GM18868 (cell line): ENCODE data around the gene DLG5.
A peak's percentile ranks its signal among the peaks of the same experiment; 100 is the strongest.
"Not testable (repeated sequence)": the region's sequence is repeated elsewhere in the genome, so short reads cannot be mapped to it uniquely, and the experiment has no call there.

ENCODE experiments used
- ATAC-seq: cut with Tn5 transposase; IDR thresholded peaks from one replicate; pipeline ENCODE4 v1.9.1; 2021; ENCODE audit warnings: mild to moderate bottlenecking, moderate library complexity; ENCODE audit not compliant: unreplicated experiment

DLG5 gene

DNA sequence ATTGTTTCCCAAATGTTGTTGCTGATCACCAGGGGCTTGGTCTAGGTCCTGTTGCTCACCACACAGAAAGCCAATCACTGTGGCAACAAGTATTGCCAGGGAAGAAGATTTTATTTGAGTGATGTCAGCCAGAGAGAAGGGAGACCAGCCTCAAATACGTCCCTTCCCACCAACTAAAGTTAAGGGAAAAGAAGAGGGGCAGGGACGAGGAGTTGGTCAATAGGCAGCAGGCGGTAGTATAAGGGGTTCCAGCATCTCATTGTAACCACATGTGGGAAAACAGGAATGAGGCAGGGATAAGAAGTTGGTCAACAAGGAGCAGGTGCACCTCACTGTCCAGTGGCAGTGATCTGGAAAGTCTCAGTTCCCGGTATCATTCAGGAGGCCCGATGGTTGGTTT, 150.1 kb downstream of the DLG5 start:
- ATAC-seq = no peak

DNA sequence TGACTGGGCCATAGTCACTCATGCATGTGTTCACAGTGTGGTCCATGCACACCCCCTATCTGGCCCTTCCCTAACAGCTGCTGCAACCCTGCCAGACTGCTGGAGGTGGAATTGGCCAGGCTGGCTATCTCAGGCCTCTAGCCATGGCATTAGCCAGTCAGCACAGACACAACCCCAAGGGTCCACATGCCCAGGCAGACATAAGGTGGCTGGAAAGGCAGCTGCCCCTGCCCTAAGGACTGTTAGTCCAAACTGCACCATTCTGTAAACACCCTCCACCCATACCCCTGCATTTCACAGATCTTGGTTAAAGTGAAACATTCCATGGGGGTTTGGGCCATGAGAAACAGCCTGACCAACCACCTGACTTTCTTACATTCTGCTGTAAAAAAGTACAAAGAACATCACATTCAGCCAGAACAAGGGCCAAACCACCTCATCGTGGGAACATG, 151.6 kb downstream of the DLG5 start:
- no peak for ATAC-seq

DNA sequence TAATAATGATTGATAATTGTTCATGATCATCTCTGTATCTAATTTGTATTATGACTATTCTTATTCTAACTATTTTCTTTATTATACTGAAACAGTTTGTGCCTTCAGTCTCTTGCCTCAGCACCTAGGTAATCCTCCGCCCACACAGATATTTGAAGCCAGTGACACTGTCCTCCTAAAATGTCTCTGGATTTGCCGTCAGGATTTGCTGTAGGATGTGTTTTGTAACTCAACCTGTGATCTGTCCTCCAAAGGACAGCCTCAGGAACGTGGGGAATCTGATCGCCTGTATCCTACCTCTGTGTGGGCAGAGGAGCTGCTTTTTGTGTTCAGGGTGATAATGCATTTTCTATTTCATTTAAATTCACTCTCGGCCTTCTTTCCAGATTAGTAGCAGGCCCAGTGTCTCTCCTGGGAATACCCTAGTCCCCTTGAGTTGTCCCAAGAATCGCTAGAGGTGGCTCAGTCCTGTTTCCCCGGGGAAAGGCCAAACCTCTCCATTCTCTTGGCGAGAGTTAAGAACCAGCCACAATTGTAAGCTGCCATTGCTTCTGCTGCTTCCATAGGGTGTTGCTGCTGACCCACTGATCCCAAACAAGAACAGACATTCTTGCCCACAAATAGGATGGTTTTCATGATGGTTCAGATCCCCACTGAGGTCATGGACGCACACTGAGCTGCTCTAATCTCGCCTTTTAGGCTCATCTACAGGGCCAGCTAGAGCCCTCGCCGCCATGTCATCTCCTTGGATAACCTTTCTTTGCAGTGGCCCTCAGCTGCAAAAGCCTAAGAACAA, 152.7 kb downstream of the DLG5 start:
- no peak for ATAC-seq

DNA sequence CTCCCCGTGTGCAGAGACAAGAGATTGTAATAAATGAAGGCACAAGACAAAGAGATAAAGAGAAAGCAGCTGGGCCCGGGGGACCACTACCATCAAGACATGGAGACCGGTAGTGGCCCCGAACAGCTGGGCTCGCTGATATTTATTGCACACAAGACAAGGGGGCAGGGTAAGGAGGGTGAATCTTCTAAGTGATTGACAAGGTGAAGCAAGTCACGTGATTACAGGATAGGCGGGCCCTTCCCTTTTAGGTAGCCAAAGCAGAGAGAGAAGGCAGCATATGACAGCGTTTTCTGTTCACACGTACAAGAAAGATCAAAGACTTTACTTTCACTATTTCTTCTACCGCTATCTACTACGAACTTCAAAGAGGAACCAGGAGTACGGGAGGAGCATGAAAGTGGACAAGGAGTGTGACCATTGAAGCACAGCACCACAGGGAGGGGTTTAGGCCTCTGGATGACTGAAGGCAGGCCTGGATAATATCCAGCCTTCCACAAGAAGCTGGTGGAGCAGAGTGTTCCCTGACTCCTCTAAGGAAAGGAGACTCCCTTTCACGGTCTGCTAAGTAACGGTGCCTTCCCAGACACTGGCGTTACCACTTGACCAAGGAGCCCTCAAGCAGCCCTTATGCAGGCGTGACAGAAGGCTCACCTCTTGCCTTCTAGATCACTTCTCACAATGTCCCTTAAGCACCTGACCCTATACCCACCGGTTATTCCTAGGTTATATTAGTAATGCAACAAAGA, 153.5 kb downstream of the DLG5 start:
- ATAC-seq = not testable (repeated sequence)

DNA sequence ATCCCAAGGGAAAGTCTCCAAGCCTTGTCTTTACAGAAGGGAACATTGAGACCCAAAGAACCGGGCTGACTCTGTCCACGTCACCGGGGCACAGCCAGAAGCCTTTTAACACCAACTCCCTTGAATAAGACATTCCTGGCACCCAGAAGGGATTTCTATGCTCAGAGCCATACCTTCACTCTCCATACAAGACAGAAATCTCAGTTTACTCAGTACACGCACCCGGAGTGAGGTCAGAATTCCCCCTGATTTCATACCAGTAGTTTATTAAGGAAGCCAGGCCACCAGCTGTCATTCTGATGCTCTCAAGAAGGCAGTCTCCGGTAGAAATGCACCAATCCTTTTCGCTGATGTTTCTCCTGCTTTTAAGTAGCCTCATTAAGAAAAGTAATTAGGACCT, 154.7 kb downstream of the DLG5 start:
- no peak for ATAC-seq

DNA sequence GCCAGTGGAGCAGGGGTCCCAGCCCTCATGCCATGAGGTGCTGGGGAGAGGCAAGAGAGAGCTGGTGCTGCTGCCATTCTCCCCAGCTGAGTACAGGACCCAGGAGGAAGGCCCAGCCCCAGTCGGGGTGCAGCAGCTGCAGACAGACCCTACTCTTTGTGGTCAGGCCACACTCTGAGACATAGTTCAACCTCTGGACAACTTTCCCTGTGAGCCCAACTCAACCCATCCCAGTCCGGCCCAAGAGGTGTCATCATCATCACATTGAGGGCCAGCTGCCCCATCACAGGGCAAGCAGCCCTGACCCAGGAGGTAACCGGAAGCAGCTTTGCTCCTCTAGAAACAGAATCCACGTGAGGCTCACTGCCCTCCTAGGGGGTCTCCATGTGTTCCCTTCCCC, 155.1 kb downstream of the DLG5 start:
- no peak for ATAC-seq

DNA sequence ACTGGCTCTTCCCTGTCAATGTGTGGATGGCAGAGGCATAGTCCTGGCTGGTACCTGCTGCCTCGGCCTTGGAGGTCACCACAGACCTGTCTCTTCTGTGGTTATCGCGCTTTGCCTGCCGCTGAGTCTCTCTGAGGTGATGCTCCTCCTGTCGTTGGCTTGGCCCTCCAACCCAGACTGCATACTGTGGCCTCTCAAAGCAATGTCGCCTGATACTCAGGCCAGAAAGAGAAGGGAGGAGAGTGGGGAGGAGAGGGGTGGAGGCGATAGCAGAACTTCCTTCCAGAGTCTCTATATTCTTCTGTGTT, 155.7 kb downstream of the DLG5 start:
- no peak for ATAC-seq

DNA sequence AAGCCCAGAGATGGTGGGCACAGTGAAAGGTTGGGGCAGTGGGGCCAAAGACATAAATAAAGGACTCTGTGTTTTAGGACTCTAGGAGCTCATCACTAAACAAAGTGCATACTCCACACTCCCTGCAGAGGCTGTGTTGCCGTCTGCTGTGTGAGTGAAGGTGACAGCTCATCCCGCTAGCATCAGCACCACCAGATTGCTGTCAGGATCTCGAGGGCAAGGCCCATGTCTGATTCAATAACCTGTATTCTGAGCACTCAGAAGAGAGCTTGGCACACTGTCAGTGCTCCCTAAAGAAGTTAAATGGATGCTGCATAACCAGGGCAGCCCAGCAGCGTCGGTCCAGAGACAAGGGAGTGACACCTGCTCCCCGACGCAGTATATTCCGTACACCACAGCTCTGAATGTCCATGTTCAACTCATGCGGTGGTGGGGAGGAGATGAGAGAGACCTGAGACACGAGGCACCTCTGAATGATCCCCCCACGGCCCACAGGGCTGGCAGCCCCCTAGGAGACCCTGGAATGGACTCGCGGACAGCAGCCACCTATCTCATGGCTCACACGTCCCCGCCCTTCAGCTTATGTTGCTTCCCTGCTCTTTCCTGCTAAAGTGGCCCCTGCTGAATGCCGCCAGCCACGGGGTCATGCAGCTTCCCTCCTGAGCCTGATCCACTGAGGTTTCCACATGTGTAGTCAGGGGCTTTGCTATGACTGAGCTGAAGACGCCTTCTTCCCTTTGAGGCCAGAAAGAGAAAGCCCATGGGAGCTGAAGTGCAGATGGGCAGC, 156.3 kb downstream of the DLG5 start:
- no peak for ATAC-seq

DNA sequence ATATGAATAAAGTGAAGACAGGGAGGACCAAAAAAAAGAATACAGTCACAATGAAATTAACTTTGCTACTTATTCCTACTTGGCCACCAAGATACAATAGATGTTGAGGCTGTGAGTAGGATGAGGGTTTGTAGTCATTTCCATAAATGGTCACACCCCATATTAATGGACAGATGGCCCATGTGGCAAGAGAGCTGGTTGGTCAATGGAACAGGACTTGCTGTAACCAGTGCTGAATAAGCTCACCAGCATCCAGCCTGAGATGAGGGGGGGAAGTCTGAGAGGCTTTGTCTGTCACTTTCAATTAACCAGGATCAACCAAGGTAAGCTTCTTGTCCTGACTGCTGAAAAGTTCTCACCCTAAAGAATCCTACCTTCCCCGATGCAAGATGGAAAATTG, 158.5 kb downstream of the DLG5 start:
- ATAC-seq = no peak

DNA sequence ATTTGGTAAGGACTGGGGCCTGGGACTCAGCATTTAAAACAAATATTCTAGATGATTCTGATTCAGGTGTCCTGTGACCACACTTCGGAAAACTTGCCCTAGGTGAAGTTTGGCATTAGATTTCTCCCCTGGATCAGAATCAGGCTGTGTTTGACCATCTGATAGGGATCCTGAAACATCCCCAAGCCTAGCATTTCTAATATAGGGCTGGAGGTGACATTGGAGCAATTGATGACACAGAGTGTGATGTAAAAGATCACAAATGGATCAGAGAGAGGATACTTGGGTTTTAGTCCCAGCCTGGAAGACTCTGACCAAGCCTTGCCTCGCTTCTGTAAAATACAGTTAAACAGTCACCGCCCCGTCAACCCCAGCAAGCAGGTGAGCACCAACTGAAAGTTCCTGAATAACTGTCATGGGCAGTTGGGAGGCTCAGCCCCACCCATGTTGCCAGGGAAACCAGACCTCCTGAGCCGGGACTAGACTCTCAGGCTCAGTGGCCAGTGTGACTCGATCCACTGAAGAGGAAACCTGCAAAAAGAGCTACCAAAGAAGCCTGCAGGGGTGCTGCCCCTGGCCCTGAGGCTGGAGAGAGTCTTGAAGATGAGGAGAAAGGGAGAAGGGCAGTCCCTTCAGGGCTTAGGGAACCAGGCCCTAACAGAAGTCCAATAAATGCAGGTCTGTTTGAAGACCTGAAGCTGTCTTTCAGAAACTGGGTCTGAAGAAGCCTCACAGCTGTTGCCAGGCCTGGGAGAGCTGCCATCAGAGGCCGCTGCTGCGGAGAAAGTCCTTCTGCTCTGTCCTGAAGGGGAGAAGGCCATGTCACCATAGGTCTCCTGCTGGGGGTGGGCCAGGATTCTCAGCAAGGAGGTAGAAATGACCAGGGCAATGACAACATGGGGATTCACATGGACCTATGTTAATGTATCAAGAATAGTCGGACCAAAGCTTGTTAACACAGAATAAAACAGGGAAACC, 162.8 kb downstream of the DLG5 start:
- no peak for ATAC-seq

DNA sequence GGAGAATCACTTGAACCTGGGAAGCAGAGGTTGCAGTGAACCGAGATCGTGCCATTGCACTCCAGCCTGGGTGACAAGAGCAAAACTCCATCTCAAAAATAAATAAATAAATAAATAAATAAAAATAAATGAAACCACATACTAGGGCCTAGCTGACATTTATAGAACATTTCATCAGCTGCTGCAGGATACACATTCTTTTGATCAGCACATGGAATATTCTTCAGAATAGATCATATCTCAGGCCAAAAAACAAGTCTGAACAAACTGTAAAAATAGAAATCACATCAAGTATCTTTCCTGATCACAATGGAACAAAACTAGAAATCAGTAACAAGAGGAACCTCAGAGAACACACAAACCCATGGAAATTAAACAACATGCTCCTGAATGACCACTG, 168.1 kb downstream of the DLG5 start:
- ATAC-seq = not testable (repeated sequence)

DNA sequence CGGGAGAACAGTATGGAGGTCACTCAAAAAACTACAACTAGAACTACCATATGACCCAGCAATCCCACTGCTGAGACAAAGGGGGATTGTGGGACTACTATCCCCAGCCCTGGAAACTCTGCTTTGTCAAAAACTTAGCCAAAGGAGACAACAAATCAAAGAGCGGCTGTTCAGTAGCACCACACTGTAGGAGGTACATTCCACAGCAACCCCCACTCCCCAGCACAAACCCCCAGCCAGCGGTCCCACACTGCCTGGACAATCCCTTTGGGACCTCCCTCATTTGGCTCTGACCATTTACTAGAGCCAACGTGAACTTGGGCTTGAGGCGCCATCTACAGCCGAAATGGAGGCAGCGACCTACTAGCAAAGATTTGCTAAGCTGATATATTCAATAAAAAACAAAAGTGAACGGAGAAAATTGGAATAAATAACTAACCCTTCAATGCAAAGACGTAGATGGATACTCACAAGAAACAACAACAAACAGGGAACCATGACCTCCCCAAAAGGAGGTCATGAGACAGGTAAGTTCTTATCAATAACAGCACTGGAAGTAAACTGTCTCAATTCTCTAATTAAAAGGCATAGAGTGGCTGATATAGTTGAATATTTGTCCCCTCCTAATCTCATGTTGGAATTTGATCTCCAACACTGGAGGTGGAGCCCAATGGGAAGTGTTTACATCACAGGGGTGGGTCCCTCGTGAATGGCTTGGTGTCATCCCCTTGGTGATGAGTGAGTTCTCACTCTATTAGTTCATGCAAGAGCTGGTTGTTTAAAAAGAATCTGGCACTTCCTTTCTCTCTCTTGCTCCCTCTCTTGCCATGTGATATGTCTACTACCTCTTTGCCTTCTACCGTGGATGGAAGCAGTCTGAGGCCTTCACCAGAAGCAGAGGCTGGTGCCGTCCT, 170.0 kb downstream of the DLG5 start:
- ATAC-seq = peak; percentile 60

DNA sequence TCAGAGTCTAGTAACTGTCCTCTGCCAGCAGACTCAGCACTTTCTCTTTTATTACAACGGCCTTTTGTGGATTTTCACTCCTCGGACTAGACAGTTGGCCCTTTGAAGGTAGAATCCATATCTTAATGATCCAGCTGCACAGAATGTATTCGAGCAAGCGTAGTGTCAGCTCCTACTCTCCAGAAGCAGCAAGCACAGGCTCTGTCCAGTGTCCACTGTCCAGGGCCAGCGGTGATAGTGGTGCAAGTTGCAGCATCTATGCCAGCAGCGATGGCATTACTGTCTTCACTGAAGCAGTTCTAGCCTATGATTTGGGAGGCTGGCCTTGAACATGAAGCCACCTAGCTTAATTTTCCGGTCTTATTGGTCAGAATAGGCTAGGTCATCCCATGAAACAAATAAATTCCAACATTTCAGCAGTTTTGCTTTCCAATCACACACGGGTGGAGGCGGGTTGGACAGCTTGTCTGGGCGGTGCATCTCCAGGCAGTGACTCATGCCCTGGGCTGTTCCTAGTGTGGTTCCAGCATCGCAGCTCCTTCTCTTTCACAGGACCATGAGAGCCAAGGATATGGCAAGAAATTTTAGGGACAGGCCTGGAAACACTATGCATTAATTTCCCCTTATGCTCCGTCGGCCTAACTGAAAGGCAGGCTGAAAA, 180.4 kb downstream of the DLG5 start:
- no peak for ATAC-seq

DNA sequence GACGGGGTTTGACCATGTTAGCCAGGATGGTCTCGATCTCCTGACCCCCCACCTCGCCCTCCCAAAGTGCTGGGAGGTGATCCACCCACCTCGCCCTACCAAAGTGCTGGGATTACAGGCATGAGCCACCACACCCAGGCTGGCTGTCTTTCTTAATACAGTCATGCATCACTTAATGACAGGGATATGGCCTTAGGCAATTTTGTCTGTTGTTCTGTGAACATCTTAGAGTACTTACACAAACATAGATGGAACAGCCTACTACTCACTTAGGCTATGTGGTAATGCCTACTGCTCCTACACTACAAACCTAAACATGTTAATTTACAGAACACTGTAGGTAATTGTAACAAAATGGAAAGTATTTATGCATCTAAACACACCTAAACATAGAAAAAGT, 182.3 kb downstream of the DLG5 start:
- ATAC-seq = no peak

DNA sequence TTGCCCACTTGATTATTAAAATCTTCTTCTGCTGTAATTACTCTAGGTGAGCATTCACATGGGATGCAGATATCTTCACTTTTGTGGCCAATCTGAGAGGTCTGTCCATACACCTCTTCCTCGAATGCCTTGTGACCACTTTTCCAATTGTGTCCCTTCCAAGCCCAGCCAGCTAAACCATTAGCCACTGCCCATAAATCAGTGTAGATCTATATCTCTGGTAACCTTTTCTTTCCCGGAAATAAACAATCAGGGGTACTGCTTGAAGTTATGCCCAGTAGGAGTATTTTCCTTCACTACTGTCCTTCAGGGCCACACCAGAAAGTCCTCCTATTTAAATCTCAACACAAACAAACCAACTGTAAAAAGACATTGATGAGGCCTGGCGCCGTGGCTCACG, 184.4 kb downstream of the DLG5 start:
- ATAC-seq = no peak

DNA sequence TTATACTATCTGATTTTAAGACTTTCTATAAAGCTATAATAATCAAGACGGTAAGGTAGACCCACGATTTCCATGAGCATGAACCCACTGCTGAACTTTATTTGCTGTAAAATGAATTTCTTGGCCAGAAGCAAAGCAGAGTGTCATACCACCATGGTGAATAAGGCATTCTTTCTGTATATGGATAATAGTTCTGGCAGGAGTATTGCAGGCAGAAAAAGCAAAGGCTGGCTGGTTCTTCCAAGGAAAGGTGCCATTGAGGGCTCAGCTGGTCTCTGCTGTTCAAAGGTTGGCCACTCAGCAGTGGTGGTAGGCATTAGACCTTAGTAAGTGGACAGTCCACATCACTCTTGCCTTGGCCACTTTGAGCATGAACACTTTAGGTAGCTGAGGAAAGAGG, 184.8 kb downstream of the DLG5 start:
- no peak for ATAC-seq
